ENCODE measurements around the gene BABAM2.
"Not testable (repeated sequence)": the region's sequence is repeated elsewhere in the genome, so short reads cannot be mapped to it uniquely, and the experiment has no call there.

The BABAM2 gene

GRCh38 chr2:27890146-27890923 is at the start of gene BABAM2, which contains the start of gene RBKS:
Gene BABAM2, plus strand, starts transcription at chr2:27890729. Its CDS starts 3,828 bp downstream, at chr2:27894557.
Gene RBKS, minus strand, starts transcription at chr2:27890387. Its CDS starts 42 bp downstream, at chr2:27890345.
- DNase-seq = peak; percentile 88

GRCh38 chr2:27842894-27843293 is 47.6 kb upstream of the BABAM2 start:
- no peak for DNase-seq

GRCh38 chr2:27843992-27844391 is 46.5 kb upstream of the BABAM2 start:
- DNase-seq = peak; percentile 67

- DNase-seq = no peak
Observed at GRCh38 chr2:27844821-27845255, 45.7 kb upstream of the BABAM2 start.

GRCh38 chr2:27847333-27847732 is 43.2 kb upstream of the BABAM2 start:
- no peak for DNase-seq

GRCh38 chr2:27849558-27850205 is 40.8 kb upstream of the BABAM2 start:
- no peak for DNase-seq

- DNase-seq = no peak
Observed at GRCh38 chr2:27852691-27853090, 37.8 kb upstream of the BABAM2 start.

GRCh38 chr2:27854229-27854862 is 36.2 kb upstream of the BABAM2 start:
- no peak for DNase-seq

- no peak for DNase-seq
Observed at GRCh38 chr2:27855476-27855875, 35.1 kb upstream of the BABAM2 start.

GRCh38 chr2:27856386-27856785 is 34.1 kb upstream of the BABAM2 start:
- DNase-seq = no peak

GRCh38 chr2:27856956-27857355 is 33.6 kb upstream of the BABAM2 start:
- DNase-seq = no peak

GRCh38 chr2:27857417-27858172 is 32.9 kb upstream of the BABAM2 start:
- DNase-seq = no peak

- no peak for DNase-seq
Observed at GRCh38 chr2:27860111-27860510, 30.4 kb upstream of the BABAM2 start.

GRCh38 chr2:27863146-27863545 is 27.4 kb upstream of the BABAM2 start:
- no peak for DNase-seq

GRCh38 chr2:27863955-27864354 is 26.6 kb upstream of the BABAM2 start:
- DNase-seq = not testable (repeated sequence)

GRCh38 chr2:27866237-27866636 is 24.3 kb upstream of the BABAM2 start:
- DNase-seq = no peak

- no peak for DNase-seq
Observed at GRCh38 chr2:27869763-27870162, 20.8 kb upstream of the BABAM2 start.

GRCh38 chr2:27870724-27871123 is 19.8 kb upstream of the BABAM2 start:
- DNase-seq = no peak

- no peak for DNase-seq
Observed at GRCh38 chr2:27871802-27872201, 18.7 kb upstream of the BABAM2 start.

GRCh38 chr2:27873091-27873490 is 17.4 kb upstream of the BABAM2 start:
- no peak for DNase-seq

GRCh38 chr2:27875089-27875881 is 15.2 kb upstream of the BABAM2 start:
- no peak for DNase-seq

- DNase-seq = no peak
Observed at GRCh38 chr2:27878825-27879224, 11.7 kb upstream of the BABAM2 start.
